GM18502 (cell line): ENCODE measurements around the gene PHTF1.
"Not testable (repeated sequence)": the region's sequence is repeated elsewhere in the genome, so short reads cannot be mapped to it uniquely, and the experiment has no call there.

Experiments
- ATAC-seq: cut with Tn5 transposase; IDR thresholded peaks from one replicate; pipeline ENCODE4 v1.9.1; 2021; ENCODE audit warnings: mild to moderate bottlenecking; ENCODE audit not compliant: unreplicated experiment, poor library complexity

Gene PHTF1

GRCh38 chr1:113780374-113781146, 21.3 kb upstream of the PHTF1 start:
- ATAC-seq: peak; percentile 52

GRCh38 chr1:113779542-113779941, 20.3 kb upstream of the PHTF1 start:
- no peak for ATAC-seq

GRCh38 chr1:113777561-113777960, 18.3 kb upstream of the PHTF1 start:
- ATAC-seq: no peak

GRCh38 chr1:113770031-113770430, 10.7 kb upstream of the PHTF1 start:
- ATAC-seq: no peak

GRCh38 chr1:113769601-113769970, 10.3 kb upstream of the PHTF1 start:
- no peak for ATAC-seq

GRCh38 chr1:113768916-113769600, 9.8 kb upstream of the PHTF1 start:
- no peak for ATAC-seq

GRCh38 chr1:113765306-113766230, 6.3 kb upstream of the PHTF1 start:
- no peak for ATAC-seq

- no peak for ATAC-seq
Measured at GRCh38 chr1:113763661-113764060, 4.4 kb upstream of the PHTF1 start.

GRCh38 chr1:113761937-113762336, 2.7 kb upstream of the PHTF1 start:
- ATAC-seq: no peak

- ATAC-seq: no peak
Measured at GRCh38 chr1:113760102-113761080, 1.1 kb upstream of the PHTF1 start.

GRCh38 chr1:113758631-113759332, 504 bp downstream of the PHTF1 start:
- peak; percentile 68 for ATAC-seq

- no peak for ATAC-seq
Measured at GRCh38 chr1:113756461-113756860, 2.8 kb downstream of the PHTF1 start.

- not testable (repeated sequence) for ATAC-seq
Measured at GRCh38 chr1:113753333-113753732, 6.0 kb downstream of the PHTF1 start.

GRCh38 chr1:113751516-113751915, 7.8 kb downstream of the PHTF1 start:
- ATAC-seq: no peak

GRCh38 chr1:113751114-113751513, 8.2 kb downstream of the PHTF1 start:
- no peak for ATAC-seq

GRCh38 chr1:113749402-113749801, 9.9 kb downstream of the PHTF1 start:
- ATAC-seq: no peak

- no peak for ATAC-seq
Measured at GRCh38 chr1:113747376-113747775, 11.9 kb downstream of the PHTF1 start.

GRCh38 chr1:113745425-113745824, 13.9 kb downstream of the PHTF1 start:
- no peak for ATAC-seq

- ATAC-seq: no peak
Measured at GRCh38 chr1:113744114-113744513, 15.2 kb downstream of the PHTF1 start.
